Stimulated activated CD8-positive, alpha-beta memory T cell treated with anti-CD3 and anti-CD28 coated beads, Interleukin-4, amount 100 ng/mL, for 1 hour (primary cell): ENCODE measurements around the gene OR51B2.
"Not testable (repeated sequence)": the region's sequence is repeated elsewhere in the genome, so short reads cannot be mapped to it uniquely, and the experiment has no call there.

Experiments used
- DNase-seq, 2 donors: peaks; one replicate each; pipeline ENCODE4 v3.0.0-alpha.2; 2020; ENCODE audit warnings: low read depth in 2 of 2, low spot score in 1 of 2

The OR51B2 gene

GRCh38 chr11:5324197-5324596 is at the start of gene OR51B2:
Gene OR51B2, minus strand, starts transcription at chr11:5324297. Its CDS starts 0 bp downstream, at chr11:5324297.
- no peak for DNase-seq

- DNase-seq, result no peak
These were observed 45.7 kb upstream of the OR51B2 start for GRCh38 chr11:5369789-5370188.

GRCh38 chr11:5368502-5369043 is 44.5 kb upstream of the OR51B2 start:
- DNase-seq, result no peak

- no peak for DNase-seq
These were observed 43.5 kb upstream of the OR51B2 start for GRCh38 chr11:5367448-5368074.

- no peak for DNase-seq
These were observed 42.8 kb upstream of the OR51B2 start for GRCh38 chr11:5366856-5367255.

- DNase-seq, result not testable (repeated sequence)
These were observed 42.3 kb upstream of the OR51B2 start for GRCh38 chr11:5366365-5366764.

- DNase-seq, result no peak
These were observed 40.1 kb upstream of the OR51B2 start for GRCh38 chr11:5364214-5364613.

- no peak for DNase-seq
These were observed 39.6 kb upstream of the OR51B2 start for GRCh38 chr11:5363679-5364078.

- no peak for DNase-seq
These were observed 38.0 kb upstream of the OR51B2 start for GRCh38 chr11:5362017-5362625.

- DNase-seq, result not testable (repeated sequence)
These were observed 31.9 kb upstream of the OR51B2 start for GRCh38 chr11:5356031-5356430.

GRCh38 chr11:5351208-5351607 is 27.1 kb upstream of the OR51B2 start, which contains the start of gene OR51B6:
Gene OR51B6, plus strand, starts transcription at chr11:5351508. Its CDS starts 0 bp downstream, at chr11:5351508.
- DNase-seq, result no peak

GRCh38 chr11:5349550-5349949 is 25.5 kb upstream of the OR51B2 start:
- DNase-seq, result no peak

GRCh38 chr11:5348551-5349194 is 24.6 kb upstream of the OR51B2 start:
- DNase-seq, result no peak

- no peak for DNase-seq
These were observed 21.7 kb upstream of the OR51B2 start for GRCh38 chr11:5345831-5346230.

- DNase-seq, result no peak
These were observed 19.6 kb upstream of the OR51B2 start, which contains the start of gene OR51B5 for GRCh38 chr11:5343474-5344335. Gene OR51B5, minus strand, starts transcription at chr11:5343524. Its CDS starts 0 bp downstream, at chr11:5343524.

GRCh38 chr11:5339771-5340322 is 15.8 kb upstream of the OR51B2 start:
- DNase-seq, result no peak

GRCh38 chr11:5337253-5337652 is 13.2 kb upstream of the OR51B2 start:
- DNase-seq, result not testable (repeated sequence)

GRCh38 chr11:5336331-5336730 is 12.2 kb upstream of the OR51B2 start:
- DNase-seq, result no peak

- no peak for DNase-seq
These were observed 11.1 kb upstream of the OR51B2 start for GRCh38 chr11:5335170-5335569.

GRCh38 chr11:5317292-5317691 is 6.8 kb downstream of the OR51B2 start:
- DNase-seq, result no peak
